HFFc6 (cell line): ENCODE data around the gene CENPS. TPM values are rescaled to one million over a fixed set of nuclear protein-coding genes. Genes with fewer than 3 reads are reported as not detected.
"Not testable (repeated sequence)": the region's sequence is repeated elsewhere in the genome, so short reads cannot be mapped to it uniquely, and the experiment has no call there.

ENCODE experiments used
- DNase-seq: peaks from one replicate; pipeline ENCODE4 v3.0.0-alpha.2; 2018
- H3K27ac Mint-ChIP-seq: 2 replicates; pipeline ENCODE4 v1.8.0; 2020; ENCODE audit warnings: mild to moderate bottlenecking, mixed read lengths
- H3K27me3 Mint-ChIP-seq: 2 replicates; pipeline ENCODE4 v1.8.0; 2021; ENCODE audit warnings: mild to moderate bottlenecking, moderate library complexity, mixed read lengths; ENCODE audit not compliant: insufficient read depth
- H3K36me3 Mint-ChIP-seq: 2 replicates; pipeline ENCODE4 v1.8.0; 2021; ENCODE audit warnings: low read depth, mixed read lengths
- H3K4me1 Mint-ChIP-seq: 2 replicates; pipeline ENCODE4 v1.8.0; 2020; ENCODE audit warnings: low read depth, mixed read lengths
- H3K4me3 Mint-ChIP-seq: 2 replicates; pipeline ENCODE4 v1.8.0; 2020; ENCODE audit warnings: mild to moderate bottlenecking, moderate library complexity, mixed read lengths
- H3K9me3 Mint-ChIP-seq: 2 replicates; pipeline ENCODE4 v1.8.0; 2020; ENCODE audit warnings: mild to moderate bottlenecking, mixed read lengths
- CTCF ChIP-seq: fragments of 200-600 bp; sonication (generic); IDR thresholded peaks from 2 replicates; pipeline ENCODE4 v1.5.0; 2021; ENCODE audit warnings: antibody characterized with exemption, mild to moderate bottlenecking
- total RNA-seq, 6 experiments: library from RNA; stranded (reverse); fragmentation: NEBNext Ultra II Directional; extraction: Animal tissue kit (Norgen Biotek cat#: 25700); gene quantifications; 2 replicates in 1 of 6; 3 replicates in 5 of 6; pipeline ENCODE4 v1.2.3, GENCODE V29; 2021

The CENPS gene
- total RNA-seq, 6 experiments from 2014 or later = 24.3 to 31.0 (median 27.3) TPM

GRCh38 chr1:10424034-10424433, 6.2 kb upstream of the CENPS start:
- TF ChIP-seq CTCF = peak; percentile 27; the same call in 1 of the 2 replicates
- no peaks in the 10 kb centered on the region for H3K9me3 Mint-ChIP-seq
- H3K36me3 Mint-ChIP-seq = peaks cover 28% of the 10 kb centered on the region
- H3K4me3 Mint-ChIP-seq = no peak overlapping the region
- H3K27ac Mint-ChIP-seq = peak overlapping the region; percentile 73
- H3K27me3 Mint-ChIP-seq = peaks cover 2% of the 10 kb centered on the region
- H3K4me1 Mint-ChIP-seq = peaks cover 18% of the 10 kb centered on the region
- peak; percentile 75 for DNase-seq

- Mint-ChIP-seq H3K36me3 (peaks cover 22% of the 10 kb centered on the region), H3K9me3 (no peaks in the 10 kb centered on the region), H3K27me3 (peaks cover 2% of the 10 kb centered on the region), H3K27ac (no peak overlapping the region), H3K4me1 (peaks cover 18% of the 10 kb centered on the region), H3K4me3 (no peak overlapping the region)
- TF ChIP-seq CTCF = no peak
- DNase-seq = no peak
Measured at GRCh38 chr1:10424651-10425050, 5.6 kb upstream of the CENPS start.

- not testable (repeated sequence) for H3K9me3 Mint-ChIP-seq, H3K27me3 Mint-ChIP-seq, DNase-seq
- Mint-ChIP-seq H3K4me3 (peak overlapping the region; percentile 74; the same call in 1 of the 2 replicates), H3K4me1 (peaks cover 25% of the 10 kb centered on the region), H3K27ac (peak overlapping the region; percentile 38; the same call in 1 of the 2 replicates), H3K36me3 (peaks cover 13% of the 10 kb centered on the region)
Measured at GRCh38 chr1:10425826-10426534, 4.3 kb upstream of the CENPS start.

GRCh38 chr1:10426535-10426848, 3.7 kb upstream of the CENPS start:
- Mint-ChIP-seq H3K4me1 (peaks cover 31% of the 10 kb centered on the region), H3K36me3 (peaks cover 13% of the 10 kb centered on the region)
- H3K27ac Mint-ChIP-seq, DNase-seq, H3K4me3 Mint-ChIP-seq, H3K27me3 Mint-ChIP-seq, H3K9me3 Mint-ChIP-seq: not testable (repeated sequence)

- Mint-ChIP-seq H3K27me3 (peaks cover 2% of the 10 kb centered on the region), H3K4me1 (peaks cover 35% of the 10 kb centered on the region), H3K36me3 (peaks cover 11% of the 10 kb centered on the region), H3K9me3 (no peaks in the 10 kb centered on the region), H3K27ac (no peak overlapping the region), H3K4me3 (no peak overlapping the region)
- TF ChIP-seq CTCF = no peak
- DNase-seq = no peak
Measured at GRCh38 chr1:10428984-10429383, 1.2 kb upstream of the CENPS start.

- H3K4me1 Mint-ChIP-seq = peaks cover 30% of the 10 kb centered on the region
- no peaks in the 10 kb centered on the region for H3K9me3 Mint-ChIP-seq
- H3K36me3 Mint-ChIP-seq = peaks cover 11% of the 10 kb centered on the region
- TF ChIP-seq CTCF = no peak
- DNase-seq = no peak
- H3K27me3 Mint-ChIP-seq = peaks cover 2% of the 10 kb centered on the region
- peak overlapping the region; percentile 96 for H3K4me3 Mint-ChIP-seq
- H3K27ac Mint-ChIP-seq = peak overlapping the region; percentile 89
Measured at GRCh38 chr1:10429868-10430215, 391 bp upstream of the CENPS start.
